Vagina (tissue), 2 donors: ENCODE data around the gene DLG2. TPM values are rescaled to one million over a fixed set of nuclear protein-coding genes. Genes with fewer than 3 reads are reported as not detected.

Experiments used
- DNase-seq, 2 donors: peaks; one replicate each; pipeline ENCODE4 v3.0.0-alpha.2; 2017; ENCODE audit errors: extremely low spot score in 2 of 2
- H3K27ac ChIP-seq: fragments of 200-600 bp; sonication (generic); one replicate; pipeline ENCODE4 v1.5.1; 2019
- H3K27me3 ChIP-seq: fragments of 200-600 bp; sonication (generic); one replicate; pipeline ENCODE4 v1.5.1; 2019
- H3K36me3 ChIP-seq, 2 donors: fragments of 200-600 bp; sonication (generic); one replicate each; pipeline ENCODE4 v1.5.1; 2017 to 2019
- H3K4me1 ChIP-seq: fragments of 200-600 bp; sonication (generic); one replicate; pipeline ENCODE4 v1.5.1; 2019
- H3K4me3 ChIP-seq, 2 donors: fragments of 200-600 bp; sonication (generic); 1 replicate in 1 of 2; 2 replicates in 1 of 2; pipeline ENCODE4 v1.5.1; 2016 to 2019
- H3K9me3 ChIP-seq: fragments of 200-600 bp; sonication (generic); one replicate; pipeline ENCODE4 v1.5.1; 2019
- CTCF ChIP-seq, 3 experiments: fragments of 450-650 bp in 2 of 3; fragments of 200-600 bp in 1 of 3; sonication (generic) in 1 of 3; IDR thresholded peaks; one replicate each; pipeline ENCODE4 v1.5.1; 2017 to 2019; ENCODE audit warnings: antibody characterized with exemption in 3 of 3, mild to moderate bottlenecking in 2 of 3, moderate library complexity in 2 of 3
- POLR2A ChIP-seq, 2 donors: fragments of 450-650 bp; IDR thresholded peaks; one replicate each; pipeline ENCODE4 v1.6.1; 2017; ENCODE audit warnings: antibody characterized with exemption in 2 of 2, mild to moderate bottlenecking in 2 of 2, moderate library complexity in 2 of 2
- POLR2AphosphoS5 ChIP-seq, 2 donors: sonication (generic); formaldehyde crosslinking; IDR thresholded peaks; one replicate each; pipeline ENCODE4 v1.9.0; 2017; ENCODE audit warnings: antibody characterized with exemption in 2 of 2, mild to moderate bottlenecking in 2 of 2, low read depth in 1 of 2; ENCODE audit not compliant: insufficient read depth in 1 of 2
- intact Hi-C: fragments of 100-400 bp; cut with DNase I; formaldehyde crosslinking; loops from one replicate; pipeline ENCODE4 v1.15.1; 2023
- total RNA-seq: library from RNA; depleted of rRNA; stranded (reverse); fragments of >200 nt; gene quantifications from one replicate; pipeline ENCODE4 v1.2.3, GENCODE V29; 2016

DLG2 gene
- total RNA-seq, 1 donor from 2014 or later, result 10.1 TPM

DNA sequence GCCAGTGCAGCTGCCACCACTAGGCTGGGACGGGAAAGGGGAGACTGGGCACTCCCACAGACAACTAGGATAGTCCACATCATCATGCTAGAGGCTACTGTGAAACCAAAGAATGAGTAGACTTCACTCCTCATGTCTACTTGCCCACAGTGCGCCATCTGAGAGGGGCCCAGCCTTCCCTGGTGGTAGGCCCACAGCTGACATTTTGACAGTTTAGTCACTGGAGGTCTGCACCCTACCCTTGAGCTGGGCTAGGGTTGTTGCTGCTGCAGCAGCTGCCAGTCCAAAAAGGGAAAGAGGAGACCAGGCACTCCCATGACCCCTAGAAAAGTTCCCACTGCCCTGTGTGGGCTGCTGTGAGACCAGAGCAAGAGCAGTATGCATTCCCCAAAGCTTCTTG lies 141.2 kb downstream of the DLG2 start:
- TF ChIP-seq CTCF (IDR thresholded peaks at IDR 0.05), result no peak
- TF ChIP-seq POLR2AphosphoS5 (IDR thresholded peaks at IDR 0.05; ENCODE audit: insufficient read depth in 1 of 2, low read depth in 1 of 2), result no peak
- TF ChIP-seq POLR2A (IDR thresholded peaks at IDR 0.05), result no peak
- Histone ChIP-seq H3K4me1 (no peaks in the 10 kb centered on the region), H3K9me3 (peaks cover 4% of the 10 kb centered on the region), H3K36me3 (no peaks in the 10 kb centered on the region), H3K4me3 (no peak overlapping the region), H3K27ac (no peak overlapping the region), H3K27me3 (no peaks in the 10 kb centered on the region)
- no peak for DNase-seq
- intact Hi-C loops, result no loop called here

DNA sequence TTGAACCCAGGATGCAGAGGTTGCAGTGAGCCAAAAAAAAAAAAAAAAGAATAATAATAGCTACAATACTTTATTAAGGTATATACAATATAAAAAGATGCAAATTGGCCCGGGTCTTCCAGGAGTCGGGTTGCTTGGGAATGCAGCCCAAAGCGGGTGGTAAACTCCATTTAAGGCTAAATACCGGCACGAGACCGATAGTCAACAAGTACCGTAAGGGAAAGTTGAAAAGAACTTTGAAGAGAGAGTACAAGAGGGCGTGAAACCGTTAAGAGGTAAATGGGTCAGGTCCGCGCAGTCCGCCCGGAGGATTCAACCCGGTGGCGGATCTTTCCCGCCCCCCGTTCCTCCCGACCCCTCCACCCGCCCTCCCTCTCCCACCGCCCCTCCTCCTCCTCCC lies 143.3 kb downstream of the DLG2 start:
- H3K27ac ChIP-seq, result no peak overlapping the region
- H3K36me3 ChIP-seq, result no peaks in the 10 kb centered on the region
- H3K9me3 ChIP-seq, result peaks cover 4% of the 10 kb centered on the region
- no peak overlapping the region for H3K4me3 ChIP-seq
- no peaks in the 10 kb centered on the region for H3K27me3 ChIP-seq
- no peak for TF ChIP-seq POLR2A (IDR thresholded peaks at IDR 0.05)
- no peak for TF ChIP-seq POLR2AphosphoS5 (IDR thresholded peaks at IDR 0.05; ENCODE audit: insufficient read depth in 1 of 2, low read depth in 1 of 2)
- TF ChIP-seq CTCF (IDR thresholded peaks at IDR 0.05), result no peak
- intact Hi-C loops, result no loop called here
- no peaks in the 10 kb centered on the region for H3K4me1 ChIP-seq
- DNase-seq, result no peak

DNA sequence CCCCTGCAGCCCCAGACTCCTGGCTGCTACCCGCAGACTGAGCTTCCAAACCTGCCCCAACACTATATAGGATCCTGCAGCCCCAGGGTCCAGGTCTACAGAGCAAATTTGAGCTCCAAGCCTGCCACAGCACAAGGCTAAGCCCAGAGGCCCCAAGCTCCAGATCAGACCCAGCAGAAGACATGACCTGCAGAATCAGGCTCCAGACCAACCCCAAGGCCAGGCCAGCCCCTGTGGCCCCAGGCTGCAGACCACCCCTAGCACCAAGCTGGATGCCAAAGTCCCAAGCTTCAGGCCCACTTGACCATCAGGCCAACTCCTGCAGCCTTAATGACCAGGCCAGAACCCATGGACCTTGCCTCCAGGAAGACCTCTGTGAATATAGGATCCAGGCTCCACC lies 145.3 kb downstream of the DLG2 start:
- Histone ChIP-seq H3K9me3 (peaks cover 4% of the 10 kb centered on the region), H3K27ac (no peak overlapping the region), H3K27me3 (no peaks in the 10 kb centered on the region), H3K36me3 (no peaks in the 10 kb centered on the region), H3K4me3 (no peak overlapping the region), H3K4me1 (no peaks in the 10 kb centered on the region)
- DNase-seq, result no peak
- TF ChIP-seq POLR2AphosphoS5 (IDR thresholded peaks at IDR 0.05; ENCODE audit: insufficient read depth in 1 of 2, low read depth in 1 of 2) (no peak), CTCF (IDR thresholded peaks at IDR 0.05) (no peak), POLR2A (IDR thresholded peaks at IDR 0.05) (no peak)
- intact Hi-C loops, result no loop called here

DNA sequence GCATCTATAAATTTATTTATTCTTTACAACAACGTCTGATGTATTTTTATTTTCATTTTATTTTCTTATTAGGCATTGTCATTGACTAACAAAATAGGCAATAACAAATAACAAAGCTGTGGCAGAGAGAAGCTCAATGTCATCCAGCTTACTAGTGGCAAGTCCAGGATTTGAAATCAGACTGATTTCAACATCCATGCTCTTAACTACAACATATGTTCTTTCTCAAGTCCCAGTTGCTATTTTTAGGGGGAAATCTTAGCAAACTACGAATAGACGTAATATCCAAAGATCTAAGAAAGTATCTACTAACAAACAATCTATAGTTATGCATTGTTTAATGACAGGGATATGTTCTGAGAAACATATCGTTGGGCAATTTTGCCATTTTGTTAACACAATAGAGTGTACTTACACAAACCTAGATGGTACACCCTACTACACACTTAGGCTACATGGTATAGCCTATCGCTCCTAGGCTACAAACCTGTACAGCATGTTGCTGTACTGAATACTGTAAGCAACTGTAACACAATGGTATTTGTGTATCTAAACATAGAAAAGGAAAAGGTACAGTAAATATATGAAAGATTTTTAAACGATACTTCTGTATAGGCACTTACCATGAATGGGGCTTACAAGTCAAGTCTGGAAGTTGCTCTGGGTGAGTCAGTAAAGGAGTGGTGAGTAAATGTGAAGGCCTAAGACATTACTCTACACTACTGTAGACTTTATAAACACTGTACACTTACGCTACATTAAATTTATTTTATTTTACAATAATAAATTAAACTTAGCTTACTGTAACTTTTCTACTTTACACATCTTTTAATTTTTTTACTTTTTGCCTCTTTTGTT lies 151.3 kb downstream of the DLG2 start:
- no peaks in the 10 kb centered on the region for H3K4me1 ChIP-seq
- no peaks in the 10 kb centered on the region for H3K9me3 ChIP-seq
- intact Hi-C loops, result no loop called here
- H3K27ac ChIP-seq, result no peak overlapping the region
- no peak for TF ChIP-seq POLR2AphosphoS5 (IDR thresholded peaks at IDR 0.05; ENCODE audit: insufficient read depth in 1 of 2, low read depth in 1 of 2)
- TF ChIP-seq CTCF (IDR thresholded peaks at IDR 0.05), result no peak
- no peak for TF ChIP-seq POLR2A (IDR thresholded peaks at IDR 0.05)
- H3K27me3 ChIP-seq, result no peaks in the 10 kb centered on the region
- no peaks in the 10 kb centered on the region for H3K36me3 ChIP-seq
- no peak for DNase-seq
- no peak overlapping the region for H3K4me3 ChIP-seq

GRCh38 chr11:85472953-85473352 lies 154.2 kb downstream of the DLG2 start:
- no peaks in the 10 kb centered on the region for H3K27me3 ChIP-seq
- no peak for DNase-seq
- H3K4me3 ChIP-seq, result no peak overlapping the region
- no peak for TF ChIP-seq POLR2AphosphoS5 (IDR thresholded peaks at IDR 0.05; ENCODE audit: insufficient read depth in 1 of 2, low read depth in 1 of 2)
- TF ChIP-seq POLR2A (IDR thresholded peaks at IDR 0.05), result no peak
- TF ChIP-seq CTCF (IDR thresholded peaks at IDR 0.05), result no peak
- intact Hi-C loops, result no loop called here
- H3K36me3 ChIP-seq, result no peaks in the 10 kb centered on the region
- H3K4me1 ChIP-seq, result no peaks in the 10 kb centered on the region
- no peaks in the 10 kb centered on the region for H3K9me3 ChIP-seq
- no peak overlapping the region for H3K27ac ChIP-seq
